ENCODE measurements around the gene KLRC3.

- TF ChIP-seq EZH2 (IDR thresholded peaks at IDR 0.05) (no peak), POLR2AphosphoS5 (IDR thresholded peaks at IDR 0.05; ENCODE audit: borderline replicate concordance, low read depth, low read length) (no peak), FOXP2 (optimal IDR thresholded peaks at IDR 0.05; ENCODE audit: control extremely low read depth, extremely low read length, insufficient read depth) (no peak)
These were observed 15.1 kb downstream of the KLRC3 start for GRCh38 chr12:10405294-10405693.

Data from SK-N-MC (cell line).